ENCODE results near the gene TLE4. TPM values are rescaled to one million over a fixed set of nuclear protein-coding genes. Genes with fewer than 3 reads are reported as not detected.

Gene TLE4
- total RNA-seq, 1 donor, result 79.0 TPM

- no peak for TF ChIP-seq CTCF (IDR thresholded peaks at IDR 0.05; ENCODE audit: insufficient read depth, low read depth, low read length)
- DNase-seq (ENCODE audit: low read depth), result no peak
- H3K4me3 ChIP-seq (ENCODE audit: low read depth, low read length), result no peak overlapping the region
Observed at GRCh38 chr9:79692857-79693571, 121.2 kb downstream of the TLE4 start.

- no peak for TF ChIP-seq CTCF (IDR thresholded peaks at IDR 0.05; ENCODE audit: insufficient read depth, low read depth, low read length)
- no peak overlapping the region for H3K4me3 ChIP-seq (ENCODE audit: low read depth, low read length)
- no peak for DNase-seq (ENCODE audit: low read depth)
Observed at GRCh38 chr9:79693750-79694149, 122.0 kb downstream of the TLE4 start.

- no peak for TF ChIP-seq CTCF (IDR thresholded peaks at IDR 0.05; ENCODE audit: insufficient read depth, low read depth, low read length)
- no peak overlapping the region for H3K4me3 ChIP-seq (ENCODE audit: low read depth, low read length)
- no peak for DNase-seq (ENCODE audit: low read depth)
Observed at GRCh38 chr9:79694208-79694607, 122.4 kb downstream of the TLE4 start.

- H3K4me3 ChIP-seq (ENCODE audit: low read depth, low read length), result no peak overlapping the region
- DNase-seq (ENCODE audit: low read depth), result peak; percentile 86
- TF ChIP-seq CTCF (IDR thresholded peaks at IDR 0.05; ENCODE audit: insufficient read depth, low read depth, low read length), result peak; percentile 3
Observed at GRCh38 chr9:79694676-79695400, 123.1 kb downstream of the TLE4 start.

- no peak overlapping the region for H3K4me3 ChIP-seq (ENCODE audit: low read depth, low read length)
- no peak for TF ChIP-seq CTCF (IDR thresholded peaks at IDR 0.05; ENCODE audit: insufficient read depth, low read depth, low read length)
- no peak for DNase-seq (ENCODE audit: low read depth)
Observed at GRCh38 chr9:79695531-79696175, 123.9 kb downstream of the TLE4 start.

GRCh38 chr9:79698967-79699366 lies 127.2 kb downstream of the TLE4 start:
- TF ChIP-seq CTCF (IDR thresholded peaks at IDR 0.05; ENCODE audit: insufficient read depth, low read depth, low read length), result no peak
- DNase-seq (ENCODE audit: low read depth), result no peak

More at GRCh38 chr9:79698967-79699366, 127.2 kb downstream of the TLE4 start:
- no peak overlapping the region for H3K4me3 ChIP-seq (ENCODE audit: low read depth, low read length)

All from fibroblast of villous mesenchyme (primary cell).